Coronary artery (tissue), 2 donors: ENCODE data around the gene GAS2L2.
A peak's percentile ranks its signal among the peaks of the same experiment; 100 is the strongest.

Experiments used
- DNase-seq: peaks from one replicate; pipeline ENCODE4 v3.0.0-alpha.2; 2017; ENCODE audit warnings: low spot score
- H3K27ac ChIP-seq, 2 donors: fragments of 200-600 bp; sonication (generic); one replicate each; pipeline ENCODE4 v1.5.1; 2016 to 2019
- H3K4me3 ChIP-seq: fragments of 200-600 bp; sonication (generic); 2 replicates; pipeline ENCODE4 v1.5.1; 2016; ENCODE audit warnings: mild to moderate bottlenecking, moderate library complexity
- CTCF ChIP-seq: fragments of 200-600 bp; sonication (generic); IDR thresholded peaks from one replicate; pipeline ENCODE4 v1.5.1; 2019; ENCODE audit warnings: antibody characterized with exemption

The GAS2L2 gene

DNA sequence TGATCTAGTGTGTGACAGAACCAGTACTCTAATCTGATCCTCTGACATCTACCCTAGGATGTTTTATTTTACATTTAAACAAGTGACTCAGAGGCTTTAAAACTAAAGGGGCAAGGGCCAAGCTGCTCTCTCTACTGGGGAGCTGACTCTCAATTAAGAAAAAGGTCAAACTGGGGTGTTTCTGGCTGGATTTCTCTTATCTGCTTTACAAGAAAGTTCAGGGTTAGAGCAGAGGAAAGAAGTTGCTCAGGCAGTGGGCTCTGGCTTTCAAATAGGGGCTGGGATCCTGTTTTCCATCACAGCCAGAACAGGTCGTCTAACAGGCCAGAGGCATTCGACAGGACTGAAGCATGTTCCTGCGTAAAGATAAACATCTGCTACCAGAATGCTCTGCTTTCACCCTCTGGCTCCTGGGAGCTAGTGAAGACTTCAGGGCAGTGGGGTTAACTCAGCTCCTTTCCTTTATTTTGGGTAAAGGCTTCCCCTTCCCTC lies 33.9 kb upstream of the GAS2L2 start:
- DNase-seq, result no peak
- TF ChIP-seq CTCF, result no peak
- peak overlapping the region; percentile 27 to 60 for H3K27ac ChIP-seq
- H3K4me3 ChIP-seq, result no peak overlapping the region

GRCh38 chr17:35784895-35785294 lies 31.9 kb upstream of the GAS2L2 start:
- peak overlapping the region; percentile 44 to 79 for H3K27ac ChIP-seq
- no peak overlapping the region for H3K4me3 ChIP-seq
- DNase-seq, result no peak
- TF ChIP-seq CTCF, result no peak

DNA sequence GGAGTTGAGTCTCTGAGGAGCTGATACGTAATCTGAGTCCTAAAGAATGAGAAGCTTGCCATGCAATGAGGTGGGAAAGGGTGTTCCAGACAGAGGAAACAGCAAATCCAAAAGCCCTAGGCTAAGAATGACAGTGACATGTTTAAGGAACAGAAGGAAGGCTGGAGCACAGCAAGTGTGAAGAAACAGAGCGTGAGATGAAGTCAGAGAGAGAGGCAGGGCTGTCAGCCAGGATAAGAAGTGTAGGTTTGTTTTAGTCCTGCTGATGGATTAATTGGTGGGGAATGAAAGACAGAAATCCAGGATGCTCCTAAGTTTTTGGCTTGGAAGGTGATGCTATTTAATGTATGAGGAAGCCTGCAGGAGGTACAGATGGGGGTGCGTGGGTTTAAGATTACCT lies 27.9 kb upstream of the GAS2L2 start:
- H3K27ac ChIP-seq, result peak overlapping the region in 1 of 2 donors; percentile 14
- TF ChIP-seq CTCF, result no peak
- no peak overlapping the region for H3K4me3 ChIP-seq
- no peak for DNase-seq

DNA sequence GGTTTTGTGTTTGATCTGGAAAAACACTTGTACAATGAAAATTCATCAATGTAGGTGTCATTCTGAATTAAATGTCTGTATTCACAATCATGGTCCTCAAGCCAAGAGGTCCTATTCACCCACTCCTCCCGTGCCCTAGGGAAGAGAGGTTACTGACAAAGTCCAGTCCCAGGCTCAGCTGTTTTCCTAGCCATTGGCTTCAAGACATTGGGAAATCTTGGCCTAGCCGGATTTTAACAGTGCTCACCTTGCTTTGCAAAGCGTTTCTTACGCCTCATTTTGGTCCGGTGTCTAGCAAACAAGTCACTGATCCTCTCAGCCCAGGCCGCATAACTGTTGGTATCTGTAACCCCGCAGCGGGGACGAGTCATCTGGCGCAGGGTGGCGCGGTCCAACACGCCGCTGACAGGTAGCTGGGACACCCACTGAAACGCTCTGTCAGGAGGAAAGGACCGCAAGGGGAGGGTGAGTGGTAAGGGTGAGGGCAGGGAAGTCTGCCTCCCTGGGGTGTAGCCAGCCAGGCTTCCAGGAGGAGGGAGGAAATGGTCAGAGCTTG lies 25.7 kb upstream of the GAS2L2 start:
- Histone ChIP-seq H3K27ac (peak overlapping the region in 1 of 2 donors; percentile 82), H3K4me3 (no peak overlapping the region)
- no peak for DNase-seq
- no peak for TF ChIP-seq CTCF

DNA sequence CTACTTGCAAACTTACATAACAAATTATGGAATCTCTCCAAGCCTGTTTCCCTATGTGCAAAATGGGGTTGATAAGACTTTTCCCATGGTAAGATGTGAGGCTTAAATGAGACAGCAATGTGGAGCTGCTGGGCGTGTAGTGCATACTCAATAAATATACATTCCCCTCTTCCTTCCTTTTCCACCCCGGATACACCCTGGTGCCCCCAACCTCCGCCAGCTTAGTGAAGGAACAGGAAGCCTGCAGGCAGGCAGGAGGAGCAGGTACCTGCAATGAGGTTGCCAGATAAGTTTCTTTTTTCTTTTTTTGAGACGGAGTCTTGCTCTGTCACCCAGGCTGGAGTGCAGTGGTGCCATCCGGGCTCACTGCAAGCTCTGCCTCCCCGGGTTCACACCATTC lies 22.5 kb upstream of the GAS2L2 start:
- DNase-seq, result no peak
- no peak for TF ChIP-seq CTCF
- Histone ChIP-seq H3K27ac (peak overlapping the region; percentile 86 to 95), H3K4me3 (peak overlapping the region; percentile 52)

- H3K27ac ChIP-seq, result peak overlapping the region; percentile 86 to 95
- DNase-seq, result no peak
- H3K4me3 ChIP-seq, result peak overlapping the region; percentile 52
- TF ChIP-seq CTCF, result no peak
Observed at GRCh38 chr17:35775039-35775438, 22.0 kb upstream of the GAS2L2 start.

GRCh38 chr17:35774499-35774898 lies 21.5 kb upstream of the GAS2L2 start:
- TF ChIP-seq CTCF, result no peak
- Histone ChIP-seq H3K4me3 (peak overlapping the region; percentile 52), H3K27ac (peak overlapping the region; percentile 86 to 95)
- DNase-seq, result no peak
